Keratinocyte (primary cell): ENCODE measurements around the gene IQCF2.

Source experiments
- EZH2 ChIP-seq: IDR thresholded peaks from one replicate; pipeline ENCODE4 v1.6.1; 2012; ENCODE audit warnings: inconsistent platforms, mild to moderate bottlenecking, low read length, moderate library complexity
- TF ChIP-seq, protein P1 (sequence below), 3 experiments: IDR thresholded peaks in 1 of 3; conservative IDR thresholded peaks in 1 of 3; optimal IDR thresholded peaks in 1 of 3; 2 replicates in 2 of 3; 3 replicates in 1 of 3; pipeline versions ENCODE3 to v1.5.1; 2011; ENCODE audit warnings: low read length in 3 of 3, mild to moderate bottlenecking in 3 of 3, moderate library complexity in 2 of 3, control low read depth in 1 of 3, inconsistent platforms in 1 of 3; ENCODE audit not compliant: insufficient read depth in 2 of 3; ENCODE audit errors: extremely low read depth in 1 of 3

DNA sequence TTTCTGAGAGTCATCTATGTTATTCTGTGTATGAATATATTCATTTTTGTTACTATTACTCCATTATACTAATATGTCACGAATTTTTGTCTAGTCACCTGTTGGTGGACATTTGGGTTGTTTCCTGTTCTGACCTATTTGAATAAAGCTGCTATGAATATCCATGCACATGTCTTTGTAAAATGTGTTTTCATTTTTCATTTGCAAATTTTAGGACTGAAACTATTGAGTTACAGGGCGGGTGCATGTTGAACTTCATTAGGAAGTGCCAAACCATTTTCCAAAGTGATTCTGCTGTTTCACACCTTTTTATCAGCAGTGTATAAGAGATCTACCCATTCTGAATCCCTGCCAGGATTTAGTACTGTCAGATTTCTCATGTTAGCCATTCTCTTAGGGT is 44.7 kb upstream of the IQCF2 start:
- TF ChIP-seq, protein P1, sequence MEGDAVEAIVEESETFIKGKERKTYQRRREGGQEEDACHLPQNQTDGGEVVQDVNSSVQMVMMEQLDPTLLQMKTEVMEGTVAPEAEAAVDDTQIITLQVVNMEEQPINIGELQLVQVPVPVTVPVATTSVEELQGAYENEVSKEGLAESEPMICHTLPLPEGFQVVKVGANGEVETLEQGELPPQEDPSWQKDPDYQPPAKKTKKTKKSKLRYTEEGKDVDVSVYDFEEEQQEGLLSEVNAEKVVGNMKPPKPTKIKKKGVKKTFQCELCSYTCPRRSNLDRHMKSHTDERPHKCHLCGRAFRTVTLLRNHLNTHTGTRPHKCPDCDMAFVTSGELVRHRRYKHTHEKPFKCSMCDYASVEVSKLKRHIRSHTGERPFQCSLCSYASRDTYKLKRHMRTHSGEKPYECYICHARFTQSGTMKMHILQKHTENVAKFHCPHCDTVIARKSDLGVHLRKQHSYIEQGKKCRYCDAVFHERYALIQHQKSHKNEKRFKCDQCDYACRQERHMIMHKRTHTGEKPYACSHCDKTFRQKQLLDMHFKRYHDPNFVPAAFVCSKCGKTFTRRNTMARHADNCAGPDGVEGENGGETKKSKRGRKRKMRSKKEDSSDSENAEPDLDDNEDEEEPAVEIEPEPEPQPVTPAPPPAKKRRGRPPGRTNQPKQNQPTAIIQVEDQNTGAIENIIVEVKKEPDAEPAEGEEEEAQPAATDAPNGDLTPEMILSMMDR (optimal IDR thresholded peaks at IDR 0.05 in 1 of 3, IDR thresholded peaks at IDR 0.05 in 1 of 3, conservative IDR thresholded peaks at IDR 0.05 in 1 of 3; ENCODE audit: extremely low read depth in 1 of 3, insufficient read depth in 2 of 3, low read length in 3 of 3), result no peak
- no peak for TF ChIP-seq EZH2
